GM19467 (cell line): ENCODE results near the gene TNFRSF12A.

Experiments used
- ATAC-seq: cut with Tn5 transposase; IDR thresholded peaks from one replicate; pipeline ENCODE4 v1.9.1; 2021; ENCODE audit warnings: mild to moderate bottlenecking, moderate library complexity; ENCODE audit not compliant: unreplicated experiment

TNFRSF12A gene

GRCh38 chr16:2985893-2986355, 34.2 kb upstream of the TNFRSF12A start:
- ATAC-seq: no peak

DNA sequence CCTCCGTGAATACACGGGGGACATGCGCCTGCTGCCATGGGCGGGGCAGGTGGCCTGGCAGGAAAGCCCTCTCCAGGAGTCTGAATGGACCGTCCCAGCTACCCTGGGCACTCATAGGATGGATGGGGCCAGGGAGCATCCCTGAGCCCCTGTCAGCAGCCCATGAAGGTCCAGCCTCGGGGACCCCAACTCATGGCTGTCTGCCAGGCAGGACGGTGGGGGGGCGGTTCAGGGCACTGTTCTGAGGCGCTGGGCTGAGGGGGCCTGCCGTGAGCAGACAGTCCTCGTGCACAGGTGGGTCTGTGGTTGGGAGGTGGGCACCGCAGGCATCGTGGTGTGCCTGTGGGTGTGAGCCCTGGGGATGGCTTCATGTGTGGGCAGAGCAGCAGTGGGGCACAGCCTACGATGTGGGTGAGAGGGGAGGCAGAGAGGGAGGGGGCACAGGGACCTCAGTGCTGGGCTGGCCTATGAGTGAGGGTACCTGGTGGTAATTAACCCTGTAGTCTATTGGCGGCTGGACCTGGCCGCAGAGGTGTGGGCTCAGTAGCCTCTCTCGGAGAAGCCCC, 33.5 kb upstream of the TNFRSF12A start:
- no peak for ATAC-seq

GRCh38 chr16:2987286-2987685, 32.9 kb upstream of the TNFRSF12A start:
- no peak for ATAC-seq

DNA sequence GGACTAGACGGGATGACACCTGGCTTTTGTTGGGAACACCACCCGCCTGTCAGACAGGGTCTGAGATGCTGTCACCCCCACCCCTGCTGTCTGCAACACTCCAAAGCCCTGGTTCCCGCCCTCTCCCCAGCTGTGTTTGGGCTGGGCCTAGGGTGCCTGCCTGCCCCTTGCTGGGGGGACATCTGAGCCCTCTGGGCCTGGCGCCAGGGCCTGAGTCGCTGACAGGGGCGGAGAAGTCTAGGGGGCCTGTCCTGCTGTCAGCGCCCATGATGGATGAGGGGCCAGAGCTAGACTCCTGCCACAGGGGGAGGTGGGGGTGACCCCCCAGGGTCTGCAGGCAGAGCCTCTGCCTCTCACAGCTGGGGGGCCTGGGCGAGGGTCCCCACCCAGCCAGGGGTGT, 32.3 kb upstream of the TNFRSF12A start:
- ATAC-seq: no peak

DNA sequence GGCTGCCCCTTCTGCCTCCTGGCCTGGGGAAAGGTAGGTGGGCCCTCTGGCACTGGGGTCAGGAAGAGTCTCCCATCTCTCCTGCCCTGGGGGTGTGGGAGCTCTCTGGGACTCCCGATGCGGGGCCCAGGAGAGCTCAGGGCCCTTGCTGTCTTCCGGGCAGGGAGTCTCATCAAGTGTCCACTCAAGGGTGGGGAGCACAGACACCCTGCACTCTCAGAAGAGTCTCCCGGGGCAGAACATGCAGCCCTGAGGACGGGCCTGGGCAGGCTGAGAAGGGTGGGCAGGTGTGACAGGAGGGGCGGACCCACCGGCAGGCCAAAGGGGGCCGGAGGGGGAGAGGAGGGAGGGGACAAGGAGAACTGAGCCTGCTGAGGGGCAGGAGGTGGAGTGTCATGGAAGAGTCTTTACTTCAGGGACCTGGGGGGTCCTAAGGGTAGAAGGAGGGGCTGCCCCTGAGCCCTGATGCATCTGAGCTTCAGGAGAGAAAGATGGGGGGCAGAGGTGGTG, 31.5 kb upstream of the TNFRSF12A start:
- ATAC-seq: no peak

GRCh38 chr16:2990891-2991290, 29.3 kb upstream of the TNFRSF12A start:
- no peak for ATAC-seq

- no peak for ATAC-seq
Measured at GRCh38 chr16:2991566-2992261, 28.5 kb upstream of the TNFRSF12A start.

DNA sequence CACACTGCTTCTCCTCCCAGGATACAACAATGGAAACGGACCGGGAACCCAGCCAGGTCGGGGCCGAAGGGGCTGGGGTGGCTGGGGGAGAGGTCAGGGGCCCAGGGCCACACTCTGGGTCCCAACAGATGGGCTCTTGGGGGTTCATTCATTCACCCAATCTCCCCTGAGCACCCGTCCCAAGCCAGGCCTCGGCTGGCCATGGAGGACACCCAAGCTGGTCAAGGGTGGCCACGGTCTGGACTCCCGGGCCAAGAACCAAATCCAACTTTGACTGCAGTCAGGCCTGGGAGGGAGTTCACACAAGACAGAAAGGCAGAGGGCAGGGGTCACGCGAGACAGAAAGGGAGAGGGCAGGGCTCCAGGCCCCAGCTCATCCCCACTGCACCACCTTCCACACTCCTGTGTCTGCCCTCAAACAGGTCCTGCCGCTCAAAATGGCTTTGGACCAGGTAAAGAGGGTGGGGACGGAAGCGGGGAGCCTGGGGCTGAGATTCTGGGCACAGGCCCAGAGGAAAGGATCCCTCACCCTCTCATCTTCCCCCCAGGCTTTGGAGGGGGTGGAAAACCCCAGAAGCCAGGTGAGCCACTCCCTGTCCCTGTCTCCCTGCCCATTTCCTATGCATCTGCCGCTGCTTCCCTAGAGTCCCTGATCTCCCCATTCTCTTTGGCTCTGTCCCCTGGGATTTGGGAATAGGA, 27.6 kb upstream of the TNFRSF12A start:
- no peak for ATAC-seq

GRCh38 chr16:2996298-2996697, 23.9 kb upstream of the TNFRSF12A start:
- ATAC-seq: no peak

DNA sequence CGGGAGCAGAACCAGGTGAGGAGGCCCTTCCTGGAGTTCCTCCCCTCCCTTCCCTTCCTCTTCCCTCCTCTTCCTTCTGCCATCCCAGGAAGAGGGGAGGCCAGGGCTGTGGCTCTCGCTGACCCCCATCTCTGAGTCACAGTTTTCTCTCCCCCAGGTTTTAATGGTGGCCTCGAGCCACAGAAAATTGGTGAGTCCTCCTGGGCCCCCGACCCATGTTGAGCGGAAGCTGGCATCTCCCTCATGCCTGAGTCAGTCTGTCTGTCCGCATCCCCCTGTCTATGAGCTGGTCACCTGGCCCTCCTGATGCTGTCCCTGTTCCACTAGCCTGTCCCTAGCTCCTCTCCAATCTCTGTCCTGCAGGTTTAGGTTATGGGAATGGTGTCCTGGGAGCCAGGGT, 20.2 kb upstream of the TNFRSF12A start:
- ATAC-seq: no peak

DNA sequence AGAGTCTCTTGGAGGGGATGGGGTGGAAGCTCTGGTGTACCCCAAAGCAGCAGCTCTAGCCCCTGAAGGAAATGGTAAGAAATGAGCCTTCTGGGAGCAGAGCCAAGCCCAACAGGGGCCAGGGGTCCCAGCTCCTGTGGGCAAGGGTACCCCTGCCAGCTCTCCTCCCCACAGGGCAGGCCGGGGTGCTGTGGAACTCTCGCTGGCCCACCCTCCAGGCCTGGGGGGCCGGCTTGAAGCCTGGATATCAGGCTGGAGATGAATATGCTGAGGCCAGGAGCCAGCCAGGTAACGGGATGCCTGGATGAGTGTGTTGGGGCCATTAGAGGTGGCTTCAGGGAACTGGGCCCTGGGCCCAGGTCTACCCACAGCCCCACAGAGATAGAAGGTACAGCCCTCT, 19.6 kb upstream of the TNFRSF12A start:
- no peak for ATAC-seq

GRCh38 chr16:3001316-3001715, 18.9 kb upstream of the TNFRSF12A start:
- ATAC-seq: no peak

- peak; percentile 92 for ATAC-seq
Measured at GRCh38 chr16:3003582-3004270, 16.4 kb upstream of the TNFRSF12A start.

GRCh38 chr16:3004319-3004718, 15.8 kb upstream of the TNFRSF12A start:
- ATAC-seq: peak; percentile 9

DNA sequence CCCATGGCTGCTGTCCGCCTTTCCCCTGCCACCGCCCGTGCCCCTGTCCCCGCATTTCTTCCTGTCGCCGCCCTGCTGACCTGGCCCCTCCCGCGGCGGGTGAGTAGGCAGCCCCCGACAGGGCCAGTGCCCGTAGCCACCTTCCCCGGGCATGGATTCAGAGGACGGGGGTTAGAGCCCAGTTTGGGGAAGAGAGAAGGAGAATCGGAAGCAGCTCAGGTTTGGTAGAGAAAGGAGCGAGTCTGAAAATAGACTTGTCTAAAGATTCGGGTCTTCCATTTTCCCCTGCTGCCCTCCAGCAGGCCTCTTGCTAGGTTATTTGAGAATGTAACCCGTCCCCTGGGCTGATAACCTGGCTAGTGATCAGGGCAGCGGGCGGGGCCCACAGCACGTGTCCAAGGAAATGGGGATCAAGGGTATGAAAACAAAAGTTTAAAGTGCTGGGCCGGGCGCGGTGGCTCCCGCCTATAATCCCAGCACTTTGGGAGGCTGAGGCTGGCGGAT, 15.3 kb upstream of the TNFRSF12A start:
- ATAC-seq: no peak

DNA sequence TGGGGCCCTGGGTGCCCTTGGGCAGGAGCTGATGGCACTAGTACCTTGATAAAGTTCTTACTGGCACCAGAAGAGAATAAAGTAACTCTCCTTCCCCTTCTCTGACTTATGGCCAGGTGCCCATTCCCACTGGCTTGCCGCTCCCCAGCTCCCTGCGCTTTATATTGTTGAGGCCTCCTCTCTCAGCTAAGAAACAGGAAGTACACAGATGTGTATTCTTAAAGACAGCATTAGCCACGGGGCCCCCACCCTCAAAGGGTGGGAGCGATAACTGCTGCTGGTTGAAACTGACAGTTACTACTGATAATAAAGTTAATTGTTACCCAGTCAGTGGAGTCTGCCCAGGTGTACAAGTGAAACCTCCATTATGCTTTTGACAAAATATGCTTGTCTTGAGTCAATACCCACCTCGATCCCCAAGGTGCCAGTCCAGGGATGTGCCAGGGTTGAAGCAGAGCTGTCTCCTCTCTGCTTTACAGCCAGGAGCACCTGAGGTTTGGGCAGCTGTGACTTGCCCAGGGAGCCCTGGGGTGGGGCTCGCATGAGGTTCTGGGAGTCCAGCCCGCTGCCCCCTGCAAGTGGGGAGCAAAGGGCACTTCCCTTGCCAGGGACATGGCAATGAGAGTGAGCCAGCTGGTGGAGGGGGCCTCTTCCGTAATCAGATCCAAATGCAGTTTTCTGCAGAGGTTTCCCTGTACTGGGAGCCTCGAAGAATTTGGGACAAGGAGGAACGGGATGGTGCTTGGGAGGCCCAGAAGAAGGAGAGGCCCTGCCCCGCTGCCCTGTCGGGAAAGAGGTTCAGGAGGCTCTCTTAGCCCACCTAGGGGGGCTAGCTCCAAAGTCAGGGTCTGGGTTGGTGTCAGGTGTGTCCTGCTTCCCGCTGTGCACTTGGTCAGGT, 12.9 kb upstream of the TNFRSF12A start:
- ATAC-seq: no peak

DNA sequence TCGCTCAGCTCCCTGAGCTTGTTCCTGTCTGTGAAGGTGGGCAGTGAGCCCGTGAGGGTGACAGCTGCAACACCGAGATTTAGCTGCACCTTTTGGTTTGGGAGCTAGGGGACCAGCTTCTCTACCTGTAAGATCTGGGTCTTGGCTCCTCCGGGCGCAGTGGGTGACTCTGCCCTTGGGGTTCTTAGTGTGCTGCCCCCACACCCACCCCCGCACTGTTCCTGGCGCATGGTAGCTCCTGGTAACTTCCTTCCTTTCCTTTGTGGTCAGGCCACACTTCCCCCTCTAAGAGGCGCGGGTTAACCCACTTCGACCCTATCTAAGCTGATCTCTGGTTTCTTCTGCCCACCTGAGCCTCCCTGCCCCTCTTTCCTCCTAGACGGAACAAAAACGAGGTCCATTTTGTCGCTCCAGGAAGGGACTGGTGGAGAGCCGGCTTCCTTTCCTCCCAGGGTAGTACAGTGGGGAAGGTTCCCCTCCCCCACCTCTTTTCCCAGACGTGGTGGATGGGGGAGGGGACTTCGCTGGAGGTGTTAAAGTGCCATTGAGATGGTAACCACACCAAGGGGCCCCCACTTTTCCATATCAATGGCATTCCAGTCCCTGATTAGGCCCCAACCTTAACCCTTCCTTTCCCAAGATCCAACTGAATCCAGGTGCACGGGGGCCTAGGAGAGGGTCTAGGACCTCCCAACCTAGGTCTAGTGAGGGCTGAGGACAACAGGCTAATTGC, 12.0 kb upstream of the TNFRSF12A start:
- no peak for ATAC-seq

DNA sequence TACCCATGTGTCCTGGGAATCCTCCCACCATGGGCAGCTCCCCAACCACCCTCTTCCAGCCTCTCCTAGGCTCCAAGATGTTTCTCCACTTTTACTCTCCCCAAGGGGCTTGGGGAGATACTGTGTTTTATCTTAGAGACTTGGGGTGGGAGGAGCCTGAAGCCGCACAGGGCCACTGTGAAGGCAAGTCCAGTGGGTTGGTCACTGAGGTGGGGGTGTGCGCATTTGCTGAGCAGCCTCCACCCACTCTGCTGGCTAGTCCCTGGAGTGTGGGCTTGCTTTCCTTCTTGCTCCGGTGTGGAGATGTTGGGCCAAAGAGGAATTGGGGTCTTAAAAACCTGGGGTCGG, 11.5 kb upstream of the TNFRSF12A start:
- ATAC-seq: no peak

DNA sequence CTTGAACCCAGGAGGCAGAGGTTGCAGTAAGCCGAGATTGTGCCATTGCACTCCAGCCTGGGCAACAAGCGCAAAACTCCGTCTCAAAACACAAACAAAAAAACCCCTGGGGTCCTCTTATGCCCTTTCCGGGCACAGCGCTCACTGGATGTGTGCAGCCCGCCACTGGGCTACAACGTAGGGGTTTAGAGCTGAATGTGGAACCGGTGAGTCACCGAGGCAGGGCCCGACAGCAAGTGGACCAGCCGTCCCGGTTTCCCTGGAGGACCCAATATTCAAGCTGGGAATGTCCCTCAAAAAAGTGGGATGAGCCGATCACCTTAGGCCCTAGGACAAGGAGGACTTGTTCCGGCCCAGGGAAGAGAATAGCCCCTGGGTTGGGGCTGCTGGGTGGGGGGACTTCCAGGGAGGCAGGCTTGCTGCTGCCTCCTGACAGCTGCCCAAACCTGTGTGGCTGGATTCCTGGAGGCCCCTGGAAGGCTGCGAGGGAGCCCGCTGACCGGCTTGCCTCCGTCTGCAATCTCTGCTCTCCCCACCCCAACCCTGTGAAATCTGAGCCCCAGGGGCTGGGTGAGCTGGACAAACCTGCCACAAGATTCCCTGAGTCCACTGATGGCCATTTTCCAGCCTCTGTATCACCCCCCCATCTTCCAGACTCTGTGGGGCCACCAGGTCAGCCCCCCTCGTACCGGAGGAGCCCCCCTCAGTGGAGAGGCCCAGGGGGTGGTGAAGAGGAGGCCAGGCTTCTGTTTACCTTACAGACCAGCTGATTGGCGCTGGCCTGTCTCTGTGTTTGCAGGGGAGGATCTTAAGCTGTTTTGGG, 10.4 kb upstream of the TNFRSF12A start:
- ATAC-seq: no peak
